Right ventricle myocardium inferior (tissue), 1 donor: ENCODE data around the gene MACIR. TPM values are rescaled to one million over a fixed set of nuclear protein-coding genes. Genes with fewer than 3 reads are reported as not detected.

Source experiments
- ATAC-seq: fragments of 200-7000 bp; cut with Tn5 transposase; one replicate; pipeline ENCODE4 v1.9.1; 2020; ENCODE audit warnings: mild to moderate bottlenecking, moderate library complexity
- DNase-seq: peaks from one replicate; pipeline ENCODE4 v3.0.0; 2021; ENCODE audit errors: missing footprints
- intact Hi-C: fragments of 100-400 bp; cut with DNase I; formaldehyde crosslinking; loops from one replicate; pipeline ENCODE4 v1.11.0; 2022
- total RNA-seq: library from RNA; stranded (reverse); fragmentation: NEBNext Ultra II Directional; extraction: Animal tissue kit (Norgen Biotek cat#: 25700); gene quantifications from one replicate; pipeline ENCODE4 v1.2.1, GENCODE V29; 2021
- donor health status: DM: no; HTN: yes; CAD: no; lungs with severe emphysema.

MACIR gene
- total RNA-seq, 1 donor from 2014 or later, result 4.3 TPM

DNA sequence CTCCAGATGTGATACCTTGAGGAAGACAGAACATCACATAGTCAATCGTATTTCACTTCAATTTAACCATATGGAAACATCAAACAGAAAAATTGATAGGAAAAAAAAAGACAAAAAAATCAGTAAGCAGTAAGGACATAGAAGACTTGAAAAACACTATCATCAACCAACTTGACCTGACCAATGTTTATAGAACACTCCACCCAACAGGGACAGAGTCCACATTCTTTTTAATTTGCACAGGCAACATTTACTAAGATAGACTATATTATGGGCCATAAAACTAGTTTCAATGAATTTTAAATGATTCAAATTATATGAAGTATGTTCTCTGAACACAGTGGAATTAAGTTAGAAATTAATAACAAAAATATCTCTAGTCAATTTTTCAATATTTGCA is 20.8 kb upstream of the MACIR start:
- intact Hi-C loops, result no loop called here
- ATAC-seq, result no peak
- DNase-seq, result no peak

DNA sequence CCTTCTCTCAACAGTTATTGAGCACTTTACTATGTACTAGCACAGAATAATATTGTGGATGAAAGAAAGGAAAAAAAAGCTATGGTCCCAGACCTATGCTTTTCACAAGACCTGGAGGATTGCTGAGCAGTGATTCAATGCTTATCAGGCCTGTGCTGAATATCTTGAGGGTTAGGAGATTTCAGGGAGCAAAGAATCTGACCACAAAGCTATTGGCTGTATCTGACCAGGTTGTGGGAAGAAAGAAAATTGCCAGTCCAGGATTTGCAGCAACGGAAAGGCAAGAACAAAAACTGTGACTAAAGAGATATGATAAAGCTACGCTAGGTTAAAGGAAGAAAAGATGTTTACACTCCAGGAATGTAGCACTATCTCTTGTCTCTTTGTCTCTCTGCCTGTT is 14.9 kb upstream of the MACIR start:
- intact Hi-C loops, result no loop called here
- no peak for DNase-seq
- no peak for ATAC-seq

DNA sequence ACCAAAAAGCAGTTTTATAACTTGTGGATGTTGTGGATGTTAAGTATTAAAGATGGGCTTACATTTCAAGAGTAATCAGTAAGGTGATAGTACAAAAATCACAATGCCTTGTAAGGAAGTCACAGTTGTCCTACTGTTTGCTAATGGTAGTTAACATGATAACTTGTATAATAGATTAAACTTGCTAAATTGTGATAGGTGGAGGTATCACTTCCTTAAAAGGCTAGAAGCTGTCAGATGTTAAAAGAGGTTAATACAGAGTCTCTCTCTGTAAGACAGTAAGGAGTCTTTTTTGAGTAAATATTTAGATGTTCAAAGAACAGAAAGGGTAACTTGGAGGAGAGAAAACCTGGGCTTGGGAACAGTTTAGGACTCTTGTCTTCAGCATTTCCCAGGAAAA is 14.2 kb upstream of the MACIR start:
- intact Hi-C loops, result no loop called here
- no peak for DNase-seq
- no peak for ATAC-seq

DNA sequence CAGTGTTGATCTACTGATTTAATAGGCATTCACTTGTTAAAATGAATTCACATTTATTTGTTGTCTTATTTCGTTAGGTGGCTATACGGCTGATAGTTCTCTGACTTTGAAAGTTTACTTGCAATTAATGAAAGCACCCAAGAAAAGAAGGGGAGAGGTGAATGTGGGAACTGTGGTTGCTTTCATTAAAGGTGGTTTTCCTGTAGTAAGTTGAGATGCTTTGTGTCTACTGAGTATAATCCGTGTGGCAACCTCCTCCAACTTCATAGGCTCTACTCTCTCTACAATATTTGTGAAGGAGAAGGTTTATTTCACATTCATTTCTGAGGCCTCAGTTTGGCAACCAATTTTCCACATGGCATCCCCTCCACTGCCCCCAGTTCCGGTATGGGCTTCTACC is 12.8 kb upstream of the MACIR start:
- ATAC-seq (no peak), DNase-seq (peak; percentile 42)
- intact Hi-C loops, result no loop called here

DNA sequence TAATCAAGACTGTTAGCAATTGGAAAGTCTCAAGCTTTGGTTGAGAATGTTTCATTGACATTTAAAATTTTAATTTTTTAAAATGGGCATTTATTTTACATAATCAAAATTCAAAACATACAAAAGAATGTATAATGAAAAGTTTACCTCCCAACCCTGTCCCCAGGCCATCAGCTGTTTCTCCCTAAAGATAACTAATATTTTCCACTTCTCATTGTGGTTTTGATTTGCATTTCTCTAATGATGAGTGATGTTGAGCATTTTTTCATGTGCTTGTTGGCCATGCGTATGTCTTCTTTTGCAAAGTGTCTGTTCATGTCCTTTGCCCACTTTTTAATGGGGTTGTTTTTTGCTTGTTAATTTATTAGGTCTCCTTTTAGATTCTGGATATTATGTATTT is 11.4 kb upstream of the MACIR start:
- no peak for DNase-seq
- ATAC-seq, result no peak
- intact Hi-C loops, result no loop called here

DNA sequence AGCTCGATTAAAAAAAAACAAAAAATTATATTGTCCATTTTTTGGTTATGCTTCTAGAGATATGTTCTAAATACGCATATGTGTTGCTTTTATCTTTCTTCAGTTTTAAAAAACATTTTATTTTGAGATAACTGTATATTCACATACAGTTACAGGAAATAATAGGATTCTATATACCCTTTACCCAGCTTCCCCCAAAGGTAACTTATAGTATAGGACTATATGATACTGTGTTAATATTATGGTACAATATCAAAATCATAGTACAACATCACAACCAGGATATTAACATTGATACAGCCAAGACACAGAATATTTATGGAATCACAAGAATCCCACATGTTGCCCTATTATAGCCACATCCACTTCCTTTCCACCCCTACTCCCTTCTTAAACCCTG is 9.5 kb upstream of the MACIR start:
- ATAC-seq (no peak), DNase-seq (no peak)
- intact Hi-C loops, result no loop called here

DNA sequence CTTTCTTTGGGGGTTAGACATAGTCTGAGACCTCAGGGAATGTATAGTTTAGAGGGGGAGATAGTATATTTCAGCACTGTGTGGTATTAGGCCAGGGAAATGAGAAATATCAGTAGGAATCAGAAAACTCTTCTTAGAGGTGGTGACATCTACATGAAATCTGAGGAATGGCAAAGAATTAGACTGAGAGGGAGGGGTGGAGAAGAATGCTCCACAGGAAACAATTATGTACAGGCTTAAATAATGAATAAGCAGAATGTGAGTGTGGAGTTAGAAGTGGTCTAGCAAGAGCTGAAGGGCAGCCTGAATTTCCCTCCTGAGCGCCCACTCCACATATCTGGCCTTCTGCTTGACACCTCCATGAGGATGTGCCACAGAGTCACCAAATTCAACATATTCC is 3.6 kb upstream of the MACIR start:
- intact Hi-C loops, result loop anchor here (10.0 kb wide), 1 partner anchor 310 kb away; the partner anchor contains the start of gene NUDT12
- no peak for ATAC-seq
- DNase-seq, result no peak

DNA sequence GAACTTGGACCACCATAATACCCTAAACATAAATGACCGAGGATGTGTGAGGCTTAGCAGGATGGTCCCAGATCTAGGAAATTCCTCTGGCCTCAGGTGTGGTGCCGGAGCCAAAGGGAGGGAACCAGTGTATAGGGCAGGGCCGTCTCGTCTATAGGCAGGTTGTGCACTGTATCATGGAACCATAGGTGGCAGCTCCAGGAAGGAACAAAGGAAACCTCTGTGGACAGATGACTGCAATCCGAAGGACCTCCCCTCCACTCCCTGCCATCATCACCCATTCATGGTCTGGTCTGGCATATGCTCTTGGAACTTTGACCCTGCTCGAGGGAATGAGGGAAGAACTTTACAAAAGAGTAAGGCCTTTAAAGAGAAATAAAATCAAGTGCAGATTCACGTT is 2.9 kb upstream of the MACIR start:
- intact Hi-C loops, result loop anchor here (10.0 kb wide), 1 partner anchor 309 kb away; the partner anchor contains the start of gene NUDT12
- DNase-seq, result no peak
- no peak for ATAC-seq

DNA sequence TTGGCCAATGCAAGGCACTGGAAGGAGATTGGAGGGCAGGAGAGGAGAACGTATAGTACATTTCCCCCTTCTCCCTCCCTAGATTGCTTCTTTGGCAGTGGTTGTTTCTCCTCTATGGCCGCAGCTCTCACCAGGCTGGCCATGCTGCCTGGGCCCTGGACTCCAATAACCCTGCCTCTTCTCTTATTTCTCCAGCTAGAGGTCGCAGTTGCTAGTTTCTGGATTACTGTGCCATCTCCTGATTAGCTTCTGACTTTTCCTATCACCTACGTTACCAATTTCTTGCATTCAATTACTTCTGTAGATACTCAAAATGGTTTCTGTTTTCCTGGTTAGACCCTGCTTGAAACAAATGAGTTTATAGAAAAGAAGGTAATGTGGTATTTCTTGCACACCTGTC is 2.4 kb upstream of the MACIR start:
- ATAC-seq, result no peak
- intact Hi-C loops, result loop anchor here (10.0 kb wide), 1 partner anchor 309 kb away; the partner anchor contains the start of gene NUDT12
- no peak for DNase-seq

DNA sequence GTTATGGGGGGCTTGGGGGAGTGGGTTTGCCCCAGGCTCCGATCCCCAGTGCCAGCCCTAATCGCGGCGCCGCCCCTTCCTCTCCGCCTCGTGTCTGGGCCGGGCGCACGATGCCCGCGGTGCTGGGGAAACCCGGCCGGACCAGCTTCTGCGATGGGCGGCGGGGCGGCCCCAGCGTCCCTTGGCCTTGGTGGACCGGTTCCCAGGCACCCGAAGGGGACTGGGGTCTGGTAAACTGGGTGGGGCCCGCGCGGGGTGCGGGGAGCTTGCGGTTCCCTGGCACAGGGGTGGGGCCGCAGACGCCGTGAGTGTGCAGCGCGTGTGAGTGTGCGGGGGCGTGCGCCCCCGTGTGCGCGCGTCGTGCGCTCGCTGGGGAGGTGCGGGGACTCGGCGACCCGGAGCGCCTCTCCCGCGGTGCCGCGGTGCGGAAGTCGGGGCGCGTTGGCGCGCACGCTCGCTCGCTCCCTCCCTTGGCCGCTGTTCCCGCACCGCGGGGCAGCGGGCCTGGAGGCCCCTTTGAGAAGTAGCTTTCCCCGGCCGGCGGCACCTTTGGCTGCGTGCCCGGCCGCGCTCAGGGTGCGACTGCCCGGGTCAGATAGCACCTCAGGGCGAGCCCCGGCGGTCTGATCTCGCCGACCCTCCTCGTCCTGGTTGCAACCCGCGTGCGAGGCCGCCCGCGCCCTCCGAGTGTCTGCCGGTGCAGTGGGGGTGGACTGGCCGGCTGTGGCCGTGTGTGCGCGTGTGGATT is 568 bp downstream of the MACIR start:
- DNase-seq, result peak; percentile 86
- peak; percentile 51 for ATAC-seq
- intact Hi-C loops, result loop anchor here (2.0 to 10.0 kb wide), 2 partner anchors 216 to 306 kb away; partner anchors contain the start of gene NUDT12

DNA sequence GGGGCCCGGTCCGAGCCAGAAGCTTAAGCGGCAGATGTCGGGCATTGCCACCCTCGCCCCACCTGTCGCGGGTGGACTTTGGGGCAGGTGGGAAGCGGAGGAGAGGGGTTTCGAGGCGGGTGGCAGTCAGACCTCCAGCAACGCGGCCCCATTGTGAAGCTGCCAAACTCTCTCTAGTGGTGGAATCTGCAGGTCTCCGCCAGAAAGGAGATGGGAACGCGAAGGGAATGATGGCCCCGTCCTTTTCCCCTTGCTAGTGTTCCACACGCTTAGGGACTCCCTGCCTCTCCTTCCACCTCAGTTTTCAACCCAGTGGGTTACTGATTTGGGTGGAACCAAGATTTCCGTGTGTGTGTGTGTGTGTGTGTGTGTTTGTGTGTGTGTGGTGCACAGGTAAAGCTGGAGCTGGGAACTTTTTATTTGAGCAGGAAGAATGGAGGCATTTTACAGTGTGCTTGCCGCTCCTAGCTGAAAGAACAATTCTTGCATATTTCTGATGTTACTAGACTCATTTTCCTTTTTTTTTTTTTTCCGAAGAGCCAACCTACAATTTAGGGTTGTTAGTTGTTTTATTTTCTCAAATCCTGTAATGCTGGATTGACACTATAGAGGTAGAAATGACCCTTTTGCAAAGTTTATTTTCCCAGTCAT is 1.3 kb downstream of the MACIR start:
- ATAC-seq (no peak), DNase-seq (no peak)
- intact Hi-C loops, result loop anchor here (2.0 to 10.0 kb wide), 2 partner anchors 215 to 305 kb away; partner anchors contain the start of gene NUDT12

DNA sequence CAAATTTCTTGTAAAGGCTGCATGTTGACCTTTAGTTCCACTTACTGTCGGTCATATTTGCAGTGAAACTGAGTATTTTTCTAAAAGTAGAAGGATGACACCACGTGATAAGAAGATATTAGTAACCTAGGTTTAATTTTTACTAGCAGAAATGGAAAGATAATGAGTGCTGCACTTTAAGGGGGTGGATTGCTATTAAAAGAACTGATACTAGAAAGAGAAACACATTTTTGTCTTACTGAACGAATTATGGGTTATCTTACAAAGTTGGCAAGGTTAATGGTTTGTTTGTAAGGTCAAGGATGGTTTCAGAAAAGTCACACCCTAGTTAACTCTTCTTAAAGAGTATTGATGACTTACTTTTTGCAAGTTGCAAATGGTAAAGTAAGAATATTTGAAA is 2.4 kb downstream of the MACIR start:
- ATAC-seq, result no peak
- no peak for DNase-seq

DNA sequence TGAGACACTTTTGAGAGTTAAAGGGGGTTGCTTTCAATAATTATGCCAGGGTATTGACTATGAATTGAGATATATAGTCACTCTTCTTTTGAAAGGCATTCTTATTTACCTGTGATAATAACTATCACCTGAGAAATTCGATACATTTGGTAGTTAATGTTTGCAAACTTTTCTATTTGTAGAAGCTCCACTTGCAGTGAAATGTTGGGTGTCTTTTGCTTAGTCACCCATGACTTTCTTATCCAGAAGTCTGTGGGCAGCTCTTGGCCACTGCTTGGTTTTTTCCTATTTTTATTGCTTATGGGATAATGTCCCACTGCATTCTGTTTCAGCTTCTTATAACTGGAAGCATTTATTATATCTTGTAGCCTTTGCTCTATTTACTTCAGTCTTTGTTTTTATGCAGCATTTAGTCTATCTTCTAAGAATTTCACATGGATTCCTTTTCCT is 3.9 kb downstream of the MACIR start:
- ATAC-seq (no peak), DNase-seq (no peak)
- intact Hi-C loops, result no loop called here

More for the DNA sequence above, 2.4 kb downstream of the MACIR start:
- intact Hi-C loops, result no loop called here

DNA sequence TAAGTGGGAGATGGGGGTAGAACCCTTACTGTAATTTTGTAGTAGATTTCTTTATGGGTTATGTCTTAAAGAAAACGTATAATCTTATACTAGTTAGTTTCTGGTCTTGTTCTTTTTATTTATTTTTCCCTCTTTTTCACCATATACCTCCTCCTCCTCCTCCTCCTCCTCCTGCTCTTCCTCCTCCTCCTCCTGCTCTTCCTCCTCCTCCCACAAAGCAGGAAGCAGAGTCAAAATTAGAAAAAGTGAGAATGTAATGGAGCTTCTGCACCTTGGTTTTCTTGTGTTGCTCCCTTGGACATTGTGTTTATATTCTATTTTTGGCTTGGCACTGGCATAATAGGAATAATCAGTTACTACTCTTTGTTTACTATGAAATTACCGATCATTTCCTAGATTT is 4.5 kb downstream of the MACIR start:
- intact Hi-C loops, result no loop called here
- DNase-seq, result no peak

DNA sequence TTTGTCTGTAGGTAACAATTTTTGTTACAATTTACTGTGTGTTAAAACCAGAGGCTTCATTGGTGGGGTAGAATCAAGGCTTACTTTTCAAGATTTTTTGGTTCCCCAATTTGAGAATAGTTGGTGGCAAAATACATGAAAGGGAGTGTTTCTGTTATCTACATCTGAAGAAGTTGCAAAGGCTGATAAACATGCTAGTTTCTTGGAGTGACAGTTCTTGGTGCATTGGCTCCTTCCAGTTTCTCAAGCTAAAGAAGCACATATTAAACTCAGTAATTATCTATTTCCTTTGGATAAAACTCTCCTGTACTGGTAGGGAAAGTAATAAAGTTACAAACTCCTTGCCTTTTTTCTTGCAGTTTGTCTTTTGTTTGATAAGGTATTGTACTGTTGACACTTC is 5.9 kb downstream of the MACIR start:
- ATAC-seq (no peak), DNase-seq (no peak)
- intact Hi-C loops, result no loop called here

More for the DNA sequence above, 4.5 kb downstream of the MACIR start:
- ATAC-seq, result no peak

DNA sequence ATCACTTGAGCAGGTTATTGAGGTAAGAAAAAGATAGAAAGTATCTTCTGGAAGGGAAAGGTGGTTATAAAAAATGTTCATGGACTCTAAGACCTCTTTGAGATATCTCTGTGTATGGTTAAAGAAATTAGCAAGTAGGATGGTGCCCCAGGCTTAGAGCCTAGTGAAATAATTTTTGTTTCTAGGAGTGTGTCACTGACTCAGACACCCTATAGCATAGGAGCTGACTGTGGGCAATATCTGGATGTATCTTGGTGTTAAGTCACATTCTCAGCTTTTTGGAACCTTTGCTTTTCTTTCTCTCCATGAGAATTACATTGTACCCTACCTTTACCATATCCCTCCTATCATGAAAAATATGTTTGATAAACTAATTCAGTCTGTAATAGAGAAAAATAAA is 12.0 kb downstream of the MACIR start:
- ATAC-seq, result no peak

DNA sequence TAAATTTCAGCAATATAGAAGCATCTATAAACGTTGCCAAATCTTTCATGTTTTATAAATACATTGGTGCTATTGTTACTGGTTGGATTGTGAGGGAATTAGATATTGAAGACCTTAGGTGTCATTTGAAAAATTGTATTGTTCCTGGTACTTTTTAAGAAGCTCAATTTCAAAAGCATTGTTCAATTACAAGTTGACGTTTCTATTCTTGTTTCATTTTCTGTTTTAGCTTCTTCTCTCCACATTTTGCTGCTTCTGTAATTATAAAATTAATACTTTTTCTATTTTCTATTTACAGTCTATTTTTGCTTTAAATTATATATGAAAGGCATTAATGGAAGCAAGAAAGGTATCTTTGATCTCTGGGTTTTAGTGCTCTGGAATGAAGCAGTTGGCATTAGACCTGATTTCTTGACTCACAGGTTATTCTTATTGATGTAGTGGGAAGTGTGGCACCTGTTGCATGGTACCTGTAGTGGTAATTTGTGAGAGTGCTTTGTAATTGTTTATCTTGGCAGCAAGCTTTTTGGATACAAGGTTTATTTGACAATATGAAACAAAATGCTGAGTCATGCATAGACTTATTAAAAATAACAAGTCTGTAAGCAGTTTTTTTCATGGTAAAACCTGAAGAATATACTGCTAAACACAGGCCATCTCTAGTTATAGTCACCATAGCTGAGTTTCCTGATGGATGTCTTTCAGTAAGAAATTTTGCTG is 13.2 kb downstream of the MACIR start:
- intact Hi-C loops, result no loop called here
- DNase-seq, result no peak
- no peak for ATAC-seq

More for the DNA sequence above, 12.0 kb downstream of the MACIR start:
- no peak for DNase-seq
- intact Hi-C loops, result no loop called here

DNA sequence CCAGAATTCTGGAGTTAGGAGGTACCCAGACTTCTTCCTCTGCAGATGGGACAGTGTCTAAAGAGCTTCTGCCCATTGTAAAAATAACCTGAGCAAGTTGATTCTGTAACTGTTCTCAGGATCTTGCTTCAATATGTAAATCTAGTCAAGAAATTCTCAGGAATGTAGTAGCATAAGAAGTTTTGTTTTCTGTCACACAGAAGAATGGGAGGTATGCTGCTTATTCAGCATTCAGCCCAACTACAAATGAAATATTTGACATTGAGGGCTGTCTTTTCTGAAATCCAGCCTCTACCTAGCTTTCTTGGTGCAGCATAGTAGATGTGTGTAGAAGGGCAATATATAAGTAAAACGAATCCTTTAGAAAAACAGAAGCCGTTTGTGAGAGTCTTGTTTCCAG is 13.8 kb downstream of the MACIR start:
- intact Hi-C loops, result no loop called here
- no peak for ATAC-seq

DNA sequence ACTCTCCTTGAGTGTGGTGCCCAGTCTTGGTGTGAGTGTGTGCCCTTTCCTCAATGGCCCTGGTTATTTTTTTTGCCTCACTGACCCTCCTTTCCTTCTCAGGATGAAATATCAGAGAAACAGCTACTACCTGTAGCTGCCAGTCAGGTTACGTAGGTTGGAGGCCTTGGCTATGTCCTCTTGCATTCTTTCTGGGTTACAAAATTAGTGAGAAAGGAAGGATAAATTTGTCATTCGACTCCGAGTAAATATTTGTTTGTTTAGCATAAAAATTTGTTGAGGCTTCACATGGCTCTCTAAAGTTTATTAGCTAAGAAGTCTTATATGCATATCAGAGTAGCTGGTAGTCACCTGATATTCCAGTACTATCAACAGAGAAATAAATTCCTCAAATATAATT is 15.4 kb downstream of the MACIR start:
- ATAC-seq (no peak), DNase-seq (no peak)
- intact Hi-C loops, result no loop called here

More for the DNA sequence above, 13.8 kb downstream of the MACIR start:
- DNase-seq, result no peak

DNA sequence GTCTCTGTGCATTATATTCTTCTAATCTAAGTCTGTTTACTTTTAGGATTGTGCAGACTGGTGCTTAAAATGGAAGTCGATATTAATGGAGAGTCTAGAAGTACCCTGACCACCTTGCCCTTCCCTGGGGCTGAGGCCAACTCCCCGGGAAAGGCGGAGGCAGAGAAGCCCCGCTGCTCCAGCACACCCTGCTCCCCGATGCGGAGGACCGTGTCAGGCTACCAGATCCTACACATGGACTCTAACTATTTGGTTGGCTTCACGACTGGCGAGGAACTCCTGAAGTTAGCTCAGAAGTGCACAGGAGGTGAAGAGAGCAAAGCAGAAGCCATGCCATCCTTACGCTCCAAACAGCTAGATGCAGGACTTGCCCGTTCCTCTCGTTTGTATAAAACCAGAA is 17.3 kb downstream of the MACIR start:
- intact Hi-C loops, result no loop called here
- ATAC-seq (no peak), DNase-seq (no peak)
